GM12891 (cell line): ENCODE data around the gene FAM149A.

Experiments used
- DNase-seq: peaks from one replicate; pipeline ENCODE4 v3.0.0; 2011; ENCODE audit warnings: low spot score; ENCODE audit not compliant: insufficient read length
- FAIRE-seq: peaks from 2 replicates; lab custom pipeline; 2011; peaks lifted over from hg19 to GRCh38; lab: Jason Lieb, UNC
- PAX5 ChIP-seq: IDR thresholded peaks from 2 replicates; pipeline ENCODE4 v1.6.1; 2011; ENCODE audit warnings: low read length, moderate library complexity, mild to moderate bottlenecking; ENCODE audit not compliant: insufficient read depth, severe bottlenecking
- POLR2A ChIP-seq: IDR thresholded peaks from 2 replicates; pipeline ENCODE4 v1.6.1; 2011; ENCODE audit warnings: low read depth, low read length, control low read depth
- POLR2AphosphoS5 ChIP-seq: IDR thresholded peaks from 2 replicates; pipeline ENCODE4 v1.6.1; 2011; ENCODE audit warnings: low read depth, low read length, control low read depth
- POU2F2 ChIP-seq: IDR thresholded peaks from 2 replicates; pipeline ENCODE4 v1.6.1; 2011; ENCODE audit warnings: low read depth, mild to moderate bottlenecking, control low read depth, low read length, moderate library complexity
- SPI1 ChIP-seq: IDR thresholded peaks from 2 replicates; pipeline ENCODE4 v1.6.1; 2011; ENCODE audit warnings: low read depth, low read length, control low read depth
- TAF1 ChIP-seq: IDR thresholded peaks from 2 replicates; pipeline ENCODE4 v1.6.1; 2011; ENCODE audit warnings: low read depth, low read length, control low read depth

Gene FAM149A

DNA sequence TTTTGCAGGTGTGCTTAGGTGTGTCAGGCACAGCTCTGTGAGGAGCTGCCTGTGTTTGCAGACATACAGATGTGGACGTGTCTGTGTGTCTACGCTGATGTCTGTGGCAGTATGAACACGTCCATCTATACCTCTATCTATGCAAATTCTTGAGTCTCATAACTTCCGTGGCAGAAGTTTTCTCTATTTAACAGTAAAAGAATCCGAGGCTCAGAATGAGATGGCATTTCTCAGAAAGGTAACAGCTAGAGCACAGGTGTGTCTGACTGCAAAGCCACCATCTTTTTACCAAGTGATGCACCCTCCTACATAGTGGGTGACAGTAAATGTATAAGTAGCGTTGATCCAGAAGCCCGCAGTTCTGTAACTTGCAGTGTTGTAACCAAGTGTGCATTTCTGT lies 47.0 kb downstream of the FAM149A start:
- FAIRE-seq (no peak), DNase-seq (no peak)
- TF ChIP-seq POLR2A: no peak

DNA sequence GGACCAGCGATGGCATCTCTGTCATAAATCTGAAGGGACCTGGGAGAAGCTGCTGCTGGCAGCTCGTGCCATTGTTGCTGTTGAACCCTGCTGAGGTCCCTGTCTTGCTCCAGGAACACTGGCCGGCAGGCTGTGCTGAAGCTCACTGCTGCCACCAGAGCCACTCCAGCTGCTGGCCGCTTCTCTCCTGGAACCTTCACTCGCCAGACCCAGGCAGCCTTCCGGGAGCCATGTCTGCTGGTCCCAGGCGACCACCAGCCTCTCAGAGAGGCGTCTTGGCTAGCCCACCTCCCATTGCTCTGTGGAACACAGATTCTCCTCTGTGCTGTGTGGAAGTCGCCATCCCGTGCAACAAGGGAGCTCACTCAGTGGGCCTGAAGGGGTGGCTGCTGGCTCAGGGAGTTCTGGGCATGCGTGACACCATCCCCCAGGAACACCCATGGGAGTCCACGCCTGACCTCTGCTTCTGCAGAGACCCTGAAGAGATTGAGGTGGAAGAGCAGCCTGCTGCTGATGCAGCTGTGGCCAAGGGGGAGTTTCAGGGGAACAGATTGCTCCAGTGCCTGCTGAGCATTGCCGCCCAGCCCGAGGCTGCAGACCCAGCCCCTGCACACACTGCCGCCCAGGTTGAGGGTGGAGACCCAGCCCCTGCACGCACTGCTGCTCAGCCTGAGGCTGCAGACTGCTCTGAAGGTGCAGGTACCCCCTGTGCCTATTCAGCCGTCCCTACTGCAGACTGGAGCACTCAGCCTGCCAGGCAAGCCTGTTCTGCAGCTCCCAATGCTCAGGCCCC lies 53.7 kb downstream of the FAM149A start:
- FAIRE-seq: no peak
- TF ChIP-seq PAX5 (no peak), POLR2AphosphoS5 (no peak), SPI1 (no peak), TAF1 (no peak), POLR2A (no peak), POU2F2 (no peak)
- no peak for DNase-seq

GRCh38 chr4:186158966-186159365 lies 54.5 kb downstream of the FAM149A start:
- TF ChIP-seq POLR2AphosphoS5: no peak
- TF ChIP-seq TAF1: no peak
- TF ChIP-seq PAX5: no peak
- DNase-seq: no peak
- FAIRE-seq: no peak

DNA sequence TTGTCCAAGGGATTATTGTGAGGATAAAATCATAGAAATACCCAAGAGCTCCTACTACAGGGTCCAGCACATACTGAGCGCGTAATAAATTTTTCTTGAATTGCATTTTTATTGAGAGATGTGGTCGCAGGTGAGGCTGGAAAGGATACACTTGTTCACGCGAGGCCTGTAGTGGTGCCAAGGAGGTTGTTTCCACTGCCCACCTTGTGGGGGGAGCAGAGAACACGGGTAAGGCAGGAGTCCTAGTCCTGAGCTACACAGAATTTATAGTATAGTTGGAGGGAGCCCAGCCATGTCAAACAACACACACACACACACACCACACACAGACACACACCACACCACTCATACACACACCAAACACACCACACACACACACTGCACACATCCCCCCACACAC lies 55.1 kb downstream of the FAM149A start:
- no peak for FAIRE-seq
- no peak for DNase-seq
- TF ChIP-seq POLR2AphosphoS5 (no peak), TAF1 (no peak), POLR2A (no peak), SPI1 (no peak), PAX5 (no peak), POU2F2 (no peak)

DNA sequence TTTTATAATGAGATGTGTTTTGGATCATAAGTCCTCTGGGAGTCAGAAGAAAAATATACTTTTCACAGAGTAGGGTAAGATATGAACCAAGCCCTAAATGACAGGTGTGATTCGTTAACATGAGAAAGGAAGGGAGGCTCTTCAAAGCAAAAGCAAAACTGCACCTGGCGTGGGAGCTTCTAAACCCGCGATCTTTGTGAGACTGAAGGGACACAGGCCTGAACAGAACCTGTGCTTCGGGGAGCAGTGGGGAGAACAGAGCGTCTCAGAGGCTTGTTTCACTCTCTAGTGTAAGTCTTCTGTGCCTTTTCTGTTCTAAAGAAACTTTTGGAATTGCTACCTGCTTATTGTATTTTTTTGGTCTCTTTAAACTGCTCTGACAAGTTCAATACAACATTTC lies 56.6 kb downstream of the FAM149A start:
- TF ChIP-seq POLR2AphosphoS5: no peak
- no peak for TF ChIP-seq POU2F2
- TF ChIP-seq SPI1: no peak
- TF ChIP-seq POLR2A: no peak
- TF ChIP-seq PAX5: no peak
- TF ChIP-seq TAF1: no peak
- peak; percentile 63 for DNase-seq
- FAIRE-seq: peak; percentile 16

DNA sequence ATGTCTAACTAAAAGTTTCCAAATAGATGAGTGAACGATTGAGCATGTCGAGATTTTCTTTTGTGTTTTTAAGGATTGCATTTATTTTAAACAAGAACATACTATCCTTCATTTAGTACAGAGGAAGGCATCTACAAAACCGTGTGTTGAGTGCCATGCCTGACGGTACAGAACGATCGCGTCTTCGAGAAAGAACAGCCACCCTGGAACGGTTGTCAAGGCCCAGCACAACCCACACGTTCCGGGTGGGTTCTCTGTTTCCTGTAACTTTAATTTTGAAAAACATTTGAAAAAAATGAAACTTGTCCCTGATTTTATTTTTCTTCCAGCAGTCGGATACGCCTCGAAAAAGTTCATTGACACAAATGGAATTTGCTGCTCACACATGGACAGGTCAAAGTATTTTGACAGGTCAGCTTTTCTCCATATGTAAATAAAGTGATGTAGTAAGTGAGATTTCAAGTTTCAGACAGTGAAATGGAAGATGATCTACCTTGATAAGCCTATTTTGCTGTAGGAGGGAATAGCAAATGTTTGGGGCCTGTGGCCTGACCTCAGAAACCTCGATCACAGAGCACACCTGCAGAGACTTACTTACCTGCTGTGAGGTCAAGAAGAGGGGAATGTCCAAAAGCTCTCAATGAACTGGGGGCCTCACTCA lies 62.5 kb downstream of the FAM149A start:
- no peak for TF ChIP-seq POLR2A
- TF ChIP-seq TAF1: no peak
- no peak for TF ChIP-seq SPI1
- TF ChIP-seq PAX5: no peak
- no peak for TF ChIP-seq POU2F2
- no peak for TF ChIP-seq POLR2AphosphoS5
- DNase-seq (no peak), FAIRE-seq (no peak)

- TF ChIP-seq SPI1 (no peak), TAF1 (no peak), POU2F2 (no peak), POLR2AphosphoS5 (no peak), PAX5 (no peak), POLR2A (no peak)
- DNase-seq (no peak), FAIRE-seq (no peak)
Observed at GRCh38 chr4:186167605-186168004, 63.1 kb downstream of the FAM149A start.

- FAIRE-seq (no peak), DNase-seq (no peak)
- TF ChIP-seq POLR2AphosphoS5 (no peak), SPI1 (no peak), POLR2A (no peak), TAF1 (no peak), POU2F2 (no peak), PAX5 (no peak)
Observed at GRCh38 chr4:186168750-186169149, 64.2 kb downstream of the FAM149A start.

GRCh38 chr4:186169333-186169944 lies 64.9 kb downstream of the FAM149A start:
- FAIRE-seq (no peak), DNase-seq (no peak)
- no peak for TF ChIP-seq SPI1
- no peak for TF ChIP-seq PAX5
- no peak for TF ChIP-seq POU2F2
- TF ChIP-seq POLR2AphosphoS5: no peak
- no peak for TF ChIP-seq TAF1
- no peak for TF ChIP-seq POLR2A
